Measurements from ENCODE around the gene IL1RAPL2.
"Not testable (repeated sequence)": the region's sequence is repeated elsewhere in the genome, so short reads cannot be mapped to it uniquely, and the experiment has no call there.

The IL1RAPL2 gene

GRCh38 chrX:104565791-104566680 lies at the start of gene IL1RAPL2:
Gene IL1RAPL2, plus strand, starts transcription at chrX:104566199.
- DNase-seq, result no peak

DNA sequence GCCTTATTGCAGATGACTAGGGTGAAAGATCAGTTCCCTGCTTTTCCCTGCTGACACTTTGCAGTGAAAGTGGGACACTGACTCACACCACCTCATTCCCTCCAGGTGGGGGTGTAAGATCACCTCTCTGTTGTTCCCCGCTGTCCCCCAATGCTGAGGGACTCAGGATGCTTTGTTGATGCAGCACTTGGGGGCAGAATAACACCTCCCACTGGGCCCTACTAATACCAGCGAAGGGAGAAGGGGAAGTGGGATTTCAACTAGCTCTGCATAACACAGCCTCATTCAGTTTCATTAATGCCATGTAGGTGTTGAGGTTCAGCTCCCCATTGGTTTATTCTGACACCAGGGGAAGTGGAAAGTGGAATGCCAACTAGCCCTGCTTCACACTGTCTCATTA lies 43.6 kb upstream of the IL1RAPL2 start:
- no peak for DNase-seq

- DNase-seq, result no peak
Measured at GRCh38 chrX:104523858-104524257, 42.1 kb upstream of the IL1RAPL2 start.

DNA sequence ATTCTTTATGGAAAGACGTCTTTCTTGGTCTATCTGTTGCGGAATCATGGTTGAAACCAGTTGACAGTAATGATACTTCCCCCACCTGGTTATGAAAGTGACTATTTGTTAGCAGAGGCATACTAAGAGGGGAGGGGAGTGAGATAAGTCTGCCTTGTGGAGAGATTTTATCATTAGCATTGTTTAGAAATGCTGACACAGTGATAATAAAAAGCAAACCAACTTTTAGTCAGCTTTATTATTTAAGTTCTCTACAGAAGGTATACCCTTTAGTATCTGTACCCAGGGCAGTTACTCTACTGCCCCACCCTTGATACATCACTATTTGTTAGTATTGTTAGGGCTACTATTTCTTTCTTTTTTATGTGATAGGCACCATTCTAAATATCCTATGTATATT lies 26.9 kb upstream of the IL1RAPL2 start:
- no peak for DNase-seq

DNA sequence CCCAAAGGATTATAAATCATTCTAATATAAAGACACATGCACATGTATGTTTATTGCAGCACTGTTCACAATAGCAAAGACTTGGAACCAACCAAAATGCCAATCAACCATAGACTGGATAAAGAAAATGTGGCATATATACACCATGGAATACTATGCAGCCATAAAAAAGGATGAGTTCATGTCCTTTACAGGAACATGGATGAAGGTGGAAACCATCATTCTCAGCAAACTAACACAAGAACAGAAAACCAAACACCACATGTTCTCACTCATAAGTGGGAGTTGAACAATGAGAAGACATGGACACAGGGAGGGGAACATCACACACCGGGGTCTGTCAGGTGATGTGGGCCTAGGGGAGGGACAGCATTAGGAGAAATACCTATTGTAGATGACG lies 23.6 kb upstream of the IL1RAPL2 start:
- DNase-seq, result not testable (repeated sequence)

GRCh38 chrX:104564335-104564734 lies 1.7 kb upstream of the IL1RAPL2 start:
- DNase-seq, result no peak

DNA sequence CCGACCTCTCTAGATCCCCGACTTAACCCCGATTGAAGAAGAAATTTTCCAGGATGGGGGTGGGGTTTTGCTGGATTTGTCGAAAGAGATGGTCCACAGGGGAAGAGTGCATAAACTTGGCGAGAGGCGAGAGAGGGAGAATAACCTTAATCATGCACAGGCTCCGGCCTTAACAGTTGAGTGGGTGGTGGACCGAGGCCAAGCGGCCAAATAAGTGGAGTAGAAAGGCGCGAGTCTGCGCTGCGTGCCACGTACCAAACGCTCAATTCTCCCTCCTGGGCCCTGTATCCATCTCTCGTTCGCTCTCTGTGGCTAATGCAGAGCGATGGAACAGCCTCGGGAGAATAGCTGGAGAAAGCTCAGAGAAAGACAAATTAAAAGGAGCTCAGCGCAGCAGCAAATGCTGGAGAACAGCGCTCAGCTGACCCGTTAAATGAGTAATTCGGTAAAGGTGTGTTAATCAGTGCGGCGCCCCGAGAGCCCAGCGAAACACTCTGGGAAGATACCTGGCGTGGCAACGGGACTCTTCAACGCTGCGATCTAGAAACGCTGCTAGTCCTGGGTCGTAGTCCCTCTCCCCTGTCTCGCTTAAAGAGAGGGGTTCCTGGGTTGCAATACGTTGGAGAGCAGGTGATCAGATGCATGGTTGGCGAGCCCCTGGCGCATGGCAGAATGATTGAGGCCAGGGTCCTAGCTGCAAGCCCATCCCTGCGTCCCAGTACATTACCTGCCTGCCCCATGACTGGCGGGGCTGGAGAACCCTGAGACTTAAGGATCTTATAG lies 887 bp upstream of the IL1RAPL2 start:
- no peak for DNase-seq

DNA sequence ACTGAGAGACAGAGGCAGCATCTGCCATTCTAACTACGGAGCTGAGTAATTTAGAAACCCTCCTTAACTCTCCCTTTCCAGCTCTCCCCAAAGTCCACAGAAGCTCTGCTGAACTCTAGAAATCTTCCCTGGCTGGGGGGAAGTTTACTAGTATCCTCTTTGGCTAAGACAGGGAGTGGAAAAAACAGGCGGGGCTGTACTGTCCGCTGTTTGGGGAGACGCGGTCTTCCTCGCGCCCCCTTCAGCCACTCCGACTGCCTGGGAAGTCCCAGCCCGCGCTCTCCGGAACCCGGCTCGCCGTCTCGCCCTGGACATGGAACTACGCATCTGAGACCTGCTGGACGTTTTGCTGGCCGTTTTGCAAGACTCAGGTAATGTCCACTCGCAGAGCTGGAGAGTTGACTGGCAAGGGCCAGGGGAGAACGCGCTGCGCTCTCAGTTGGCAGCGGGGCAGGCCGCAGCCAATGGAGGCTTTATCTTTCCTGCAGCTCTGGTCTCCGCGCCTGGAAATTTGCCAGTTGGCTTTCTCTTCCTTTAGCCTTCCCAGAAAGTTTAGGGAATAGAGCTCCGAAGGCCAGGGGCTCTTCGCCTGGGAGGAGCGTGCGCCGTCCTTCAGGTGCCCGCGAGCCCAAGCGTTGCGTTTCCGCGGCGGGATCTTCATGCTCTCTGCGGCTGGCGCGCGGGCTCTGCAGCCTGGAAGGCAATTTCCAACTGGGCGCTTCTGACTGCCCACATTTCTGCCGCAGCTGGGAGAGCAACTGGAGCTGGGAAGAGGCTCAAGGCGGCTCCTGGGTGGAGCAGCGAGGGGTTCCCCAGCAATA lies 892 bp downstream of the IL1RAPL2 start:
- DNase-seq, result no peak

DNA sequence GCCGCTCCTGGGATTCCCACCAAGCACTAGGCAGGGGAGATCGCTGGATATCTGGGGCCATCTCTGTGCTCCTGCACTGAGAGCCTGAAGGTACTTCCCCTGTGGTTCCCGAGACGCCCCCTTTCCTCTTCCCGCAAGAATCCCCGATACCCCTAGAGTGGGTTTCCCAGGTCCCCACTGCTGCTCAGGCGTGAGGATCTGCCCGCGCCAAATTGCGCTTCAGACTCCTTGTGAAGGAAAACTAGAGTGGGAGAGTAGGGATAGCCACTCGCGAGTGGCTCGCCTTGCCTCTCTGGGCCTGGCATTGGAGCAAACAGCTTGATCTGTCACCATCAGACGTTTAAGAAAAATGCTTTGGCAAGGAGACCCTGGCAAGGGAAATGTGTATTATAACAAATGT lies 1.5 kb downstream of the IL1RAPL2 start:
- DNase-seq, result no peak

DNA sequence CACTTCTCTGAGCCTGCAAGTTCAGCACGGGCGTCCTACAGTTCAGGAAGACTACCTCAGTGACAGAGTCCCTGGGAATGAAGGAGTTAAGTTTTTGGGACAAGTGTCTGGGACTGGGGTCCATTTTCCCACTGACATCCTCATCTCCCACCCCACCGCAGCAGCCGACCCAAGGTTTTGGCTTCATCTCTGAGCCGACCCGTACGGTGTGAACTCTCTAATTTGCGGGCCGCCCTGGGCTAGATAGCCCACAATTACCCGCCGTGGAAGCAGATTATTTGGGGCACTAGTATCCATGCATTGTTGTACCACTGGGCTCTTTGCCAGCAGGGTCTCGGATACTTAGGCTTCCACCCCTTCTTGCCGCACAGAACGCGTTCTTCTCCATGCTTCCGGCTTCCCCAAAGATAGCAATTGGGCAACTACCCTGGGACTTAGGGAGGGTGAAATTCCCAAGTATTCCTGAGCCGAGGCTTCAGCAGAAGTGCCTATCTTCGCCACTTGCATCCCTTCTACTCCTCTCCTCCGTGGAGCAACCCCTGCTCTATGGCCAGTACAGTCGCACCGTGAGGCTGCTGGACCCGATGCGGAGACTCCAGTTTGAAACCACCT lies 2.4 kb downstream of the IL1RAPL2 start:
- no peak for DNase-seq

DNA sequence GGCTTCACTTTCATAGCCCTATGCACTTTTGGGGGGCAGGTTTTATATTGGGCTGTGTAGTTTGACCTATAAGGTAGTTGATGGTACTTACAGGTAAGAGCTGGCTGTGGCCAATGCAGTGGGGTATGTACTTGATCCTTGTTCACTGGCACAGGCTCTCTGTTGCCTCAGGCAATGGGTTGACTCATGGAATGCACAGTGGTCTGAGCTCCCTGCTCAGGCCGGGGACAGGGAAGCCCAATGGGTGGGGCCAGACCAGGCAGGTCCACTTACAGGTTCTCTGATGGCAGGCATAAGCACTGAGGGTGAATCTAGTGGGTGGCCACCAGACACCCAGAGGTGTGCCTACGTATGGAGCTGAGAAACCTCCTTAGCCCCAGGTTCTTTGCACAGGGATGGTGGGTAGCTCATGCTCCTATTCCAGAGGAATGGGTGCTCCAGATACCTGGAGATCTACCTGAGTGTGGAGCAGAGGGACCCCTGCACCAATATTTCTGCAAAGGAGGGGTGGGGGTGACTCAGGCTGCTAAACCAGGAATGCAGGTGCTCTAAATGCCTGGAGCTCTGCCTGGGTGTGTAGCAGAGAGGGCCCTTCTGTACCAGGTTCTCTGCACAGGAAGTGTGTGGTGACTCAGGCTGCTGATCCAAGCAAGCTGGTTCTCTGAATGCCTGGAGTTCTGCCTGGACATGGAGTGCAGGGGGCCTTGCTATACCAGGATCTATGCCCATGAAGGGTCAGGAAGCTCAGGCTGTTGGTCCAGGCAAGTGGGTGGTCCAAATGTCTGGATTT lies 52.3 kb downstream of the IL1RAPL2 start:
- no peak for DNase-seq

- no peak for DNase-seq
Measured at GRCh38 chrX:104621781-104622180, 55.8 kb downstream of the IL1RAPL2 start.

DNA sequence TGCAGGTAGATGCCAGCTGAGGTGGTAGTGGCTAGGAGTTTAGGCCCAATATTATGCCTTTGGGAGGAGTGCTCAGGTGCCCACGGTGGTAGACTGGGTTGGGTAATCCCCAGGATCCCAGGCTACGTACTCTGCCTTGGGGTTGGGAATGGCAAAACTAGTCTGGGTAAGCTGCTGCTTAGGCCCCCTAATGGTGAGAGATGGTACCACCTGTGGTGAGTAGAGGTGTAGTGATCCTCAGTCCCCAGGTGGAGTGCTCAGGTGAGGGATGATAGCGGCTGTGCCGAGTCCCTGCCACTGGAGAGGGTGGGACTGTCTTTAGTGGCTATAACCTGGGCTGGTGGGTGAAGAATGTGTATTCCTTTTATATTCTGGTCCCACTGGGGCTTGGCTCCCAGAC lies 75.2 kb downstream of the IL1RAPL2 start:
- no peak for DNase-seq

- no peak for DNase-seq
Measured at GRCh38 chrX:104647084-104647483, 81.1 kb downstream of the IL1RAPL2 start.

GRCh38 chrX:104659005-104659744 lies 93.2 kb downstream of the IL1RAPL2 start:
- no peak for DNase-seq

DNA sequence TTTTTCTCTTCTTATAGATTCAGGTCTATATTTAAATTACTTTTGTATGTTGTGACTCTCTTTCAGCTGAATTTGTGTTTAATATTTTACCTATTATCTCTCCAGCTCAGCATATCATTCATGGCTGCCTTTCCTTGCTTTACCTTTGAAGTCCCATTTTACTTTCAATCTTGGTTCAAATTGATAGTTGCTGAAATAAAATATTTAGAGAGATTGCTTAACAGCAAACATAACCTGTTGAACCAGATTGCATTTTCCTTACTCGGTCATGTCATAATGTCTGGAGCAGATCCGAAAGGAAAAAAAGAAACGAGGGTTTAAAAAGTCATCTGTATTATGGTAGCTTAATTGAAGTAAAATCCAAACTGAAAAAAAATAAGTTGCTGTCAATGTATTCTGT lies 94.1 kb downstream of the IL1RAPL2 start:
- DNase-seq, result no peak

GRCh38 chrX:104662694-104663093 lies 96.7 kb downstream of the IL1RAPL2 start:
- DNase-seq, result no peak

DNA sequence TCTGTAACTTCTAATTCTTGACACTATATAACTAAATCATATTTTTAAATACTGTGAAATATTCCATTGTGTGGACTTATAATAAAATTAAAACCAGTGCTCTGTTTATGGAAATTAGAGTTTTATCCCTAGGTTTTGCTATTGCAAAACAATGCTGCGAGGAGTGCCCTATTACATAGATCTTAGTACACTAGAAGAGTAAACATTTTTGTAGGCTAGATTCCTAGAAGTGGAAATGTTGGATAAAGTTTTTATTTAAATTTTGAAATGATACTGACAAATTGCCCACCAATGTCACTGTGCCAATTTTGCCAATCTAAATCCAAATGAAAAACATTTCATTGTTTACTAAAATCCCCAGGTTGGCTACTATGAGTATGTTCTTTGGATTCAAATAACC lies 99.7 kb downstream of the IL1RAPL2 start:
- DNase-seq, result no peak

GRCh38 chrX:104668550-104668949 lies 102.6 kb downstream of the IL1RAPL2 start:
- DNase-seq, result no peak

GRCh38 chrX:104669063-104669462 lies 103.1 kb downstream of the IL1RAPL2 start:
- DNase-seq, result no peak

DNA sequence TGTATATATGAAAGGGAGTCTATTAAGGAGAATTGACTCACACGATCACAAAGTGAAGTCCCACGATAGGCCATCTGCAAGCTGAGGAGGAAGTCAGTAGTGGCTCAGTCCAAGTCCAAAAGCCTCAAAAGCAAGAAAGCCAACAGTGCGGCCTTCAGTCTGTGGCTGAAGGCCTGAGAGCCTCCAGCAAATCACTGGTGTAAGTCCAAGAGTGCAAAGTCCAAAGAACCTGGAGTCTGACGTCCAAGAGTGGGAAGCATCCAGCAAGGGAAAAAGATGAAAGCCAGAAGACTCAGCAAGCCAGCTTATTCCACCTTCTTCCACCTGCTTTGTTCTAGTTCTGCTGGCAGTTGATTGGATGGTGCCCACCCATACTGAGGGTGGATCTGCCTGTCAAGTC lies 104.1 kb downstream of the IL1RAPL2 start:
- no peak for DNase-seq
